ENCODE data around the gene PAPPA.

Gene PAPPA

DNA sequence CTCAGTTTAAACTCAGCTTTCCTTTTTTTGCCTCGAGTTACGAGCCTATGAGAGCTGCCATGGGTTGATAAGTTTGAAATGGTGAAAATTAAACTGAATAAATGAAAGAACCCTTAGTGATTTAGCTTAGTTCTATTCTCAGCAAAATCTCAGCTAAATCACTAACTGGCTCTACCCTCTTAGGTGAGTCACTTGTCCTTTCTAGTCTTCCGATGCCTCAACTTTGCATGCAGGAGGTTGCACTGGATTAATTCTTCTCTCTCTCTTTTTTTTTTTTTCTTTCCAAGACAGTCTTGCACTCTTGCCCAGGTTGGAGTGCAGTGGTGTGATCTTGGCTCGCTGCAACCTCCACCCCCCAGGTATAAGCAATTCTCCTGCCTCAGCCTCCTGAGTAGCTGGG lies 83.9 kb downstream of the PAPPA start:
- TF ChIP-seq, protein P1, sequence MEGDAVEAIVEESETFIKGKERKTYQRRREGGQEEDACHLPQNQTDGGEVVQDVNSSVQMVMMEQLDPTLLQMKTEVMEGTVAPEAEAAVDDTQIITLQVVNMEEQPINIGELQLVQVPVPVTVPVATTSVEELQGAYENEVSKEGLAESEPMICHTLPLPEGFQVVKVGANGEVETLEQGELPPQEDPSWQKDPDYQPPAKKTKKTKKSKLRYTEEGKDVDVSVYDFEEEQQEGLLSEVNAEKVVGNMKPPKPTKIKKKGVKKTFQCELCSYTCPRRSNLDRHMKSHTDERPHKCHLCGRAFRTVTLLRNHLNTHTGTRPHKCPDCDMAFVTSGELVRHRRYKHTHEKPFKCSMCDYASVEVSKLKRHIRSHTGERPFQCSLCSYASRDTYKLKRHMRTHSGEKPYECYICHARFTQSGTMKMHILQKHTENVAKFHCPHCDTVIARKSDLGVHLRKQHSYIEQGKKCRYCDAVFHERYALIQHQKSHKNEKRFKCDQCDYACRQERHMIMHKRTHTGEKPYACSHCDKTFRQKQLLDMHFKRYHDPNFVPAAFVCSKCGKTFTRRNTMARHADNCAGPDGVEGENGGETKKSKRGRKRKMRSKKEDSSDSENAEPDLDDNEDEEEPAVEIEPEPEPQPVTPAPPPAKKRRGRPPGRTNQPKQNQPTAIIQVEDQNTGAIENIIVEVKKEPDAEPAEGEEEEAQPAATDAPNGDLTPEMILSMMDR (conservative IDR thresholded peaks at IDR 0.05; ENCODE audit: low read depth, low read length): no peak
- no peak for DNase-seq (ENCODE audit: low read depth)
- no peak overlapping the region for H3K4me3 ChIP-seq (ENCODE audit: low read length)

- DNase-seq (ENCODE audit: low read depth): no peak
- TF ChIP-seq, protein P1 (conservative IDR thresholded peaks at IDR 0.05; ENCODE audit: low read depth, low read length): no peak
- no peak overlapping the region for H3K4me3 ChIP-seq (ENCODE audit: low read length)
Measured at GRCh38 chr9:116238225-116238624, 84.6 kb downstream of the PAPPA start.

DNA sequence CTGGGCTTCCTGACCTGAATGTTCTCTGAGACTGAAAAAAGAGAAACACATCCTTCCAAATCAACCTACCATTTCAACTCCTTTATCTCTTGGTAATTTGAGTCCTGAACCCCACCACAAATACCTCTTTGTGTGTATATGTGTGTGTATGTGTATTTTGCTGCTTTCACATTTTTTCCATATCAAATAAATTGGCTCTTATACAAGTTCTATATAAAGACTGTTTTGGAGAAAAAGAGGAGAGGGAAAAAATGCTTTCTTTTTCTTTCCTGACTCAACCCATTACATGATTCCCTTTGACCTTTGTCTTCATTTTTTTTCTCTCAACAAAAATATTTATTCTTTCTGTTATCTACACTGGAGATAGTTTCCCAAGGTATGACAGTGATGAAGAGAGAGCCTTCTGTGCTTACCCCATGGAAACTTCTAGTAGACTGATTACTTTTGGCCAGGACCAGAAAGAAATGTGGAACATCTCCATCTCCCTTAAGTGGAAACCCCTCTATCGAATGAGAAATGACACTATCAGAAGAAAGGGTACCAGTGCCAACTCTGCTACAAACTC lies 85.3 kb downstream of the PAPPA start:
- TF ChIP-seq, protein P1 (conservative IDR thresholded peaks at IDR 0.05; ENCODE audit: low read depth, low read length): no peak
- no peak for DNase-seq (ENCODE audit: low read depth)

GRCh38 chr9:116243708-116244107 lies 90.1 kb downstream of the PAPPA start:
- TF ChIP-seq, protein P1 (conservative IDR thresholded peaks at IDR 0.05; ENCODE audit: low read depth, low read length): no peak
- DNase-seq (ENCODE audit: low read depth): no peak
- no peak overlapping the region for H3K4me3 ChIP-seq (ENCODE audit: low read length)

More for the DNA sequence above, 85.3 kb downstream of the PAPPA start:
- H3K4me3 ChIP-seq (ENCODE audit: low read length): no peak overlapping the region

DNA sequence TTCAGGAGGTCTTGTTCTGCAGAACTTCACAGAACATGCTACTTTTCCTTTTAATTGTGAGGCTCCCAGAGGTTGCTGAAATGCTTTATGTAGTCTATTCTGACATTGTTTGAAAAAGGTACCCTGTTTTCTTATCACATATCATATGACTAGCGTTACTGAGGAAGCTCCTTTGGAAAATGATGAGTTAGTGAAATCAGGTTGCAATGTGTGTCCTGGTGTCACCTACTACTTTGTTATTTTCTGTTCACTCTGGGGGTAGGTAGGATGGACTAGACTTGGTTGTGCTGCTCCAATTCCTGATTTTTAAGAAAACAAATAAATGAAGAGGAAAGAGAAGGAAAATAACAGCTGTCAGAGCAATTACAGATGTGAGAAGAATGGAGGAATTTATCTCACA lies 93.7 kb downstream of the PAPPA start:
- no peak overlapping the region for H3K4me3 ChIP-seq (ENCODE audit: low read length)
- DNase-seq (ENCODE audit: low read depth): no peak
- TF ChIP-seq, protein P1 (conservative IDR thresholded peaks at IDR 0.05; ENCODE audit: low read depth, low read length): no peak

GRCh38 chr9:116247791-116248374 lies 94.3 kb downstream of the PAPPA start:
- DNase-seq (ENCODE audit: low read depth): no peak
- H3K4me3 ChIP-seq (ENCODE audit: low read length): no peak overlapping the region
- TF ChIP-seq, protein P1 (conservative IDR thresholded peaks at IDR 0.05; ENCODE audit: low read depth, low read length): no peak

GRCh38 chr9:116250891-116251290 lies 97.3 kb downstream of the PAPPA start:
- H3K4me3 ChIP-seq (ENCODE audit: low read length): no peak overlapping the region
- TF ChIP-seq, protein P1 (conservative IDR thresholded peaks at IDR 0.05; ENCODE audit: low read depth, low read length): no peak
- no peak for DNase-seq (ENCODE audit: low read depth)
